Endodermal cell (in vitro differentiated cells): ENCODE data around the gene KDF1. TPM values are rescaled to one million over a fixed set of nuclear protein-coding genes. Genes with fewer than 3 reads are reported as not detected.

ENCODE experiments used
- DNase-seq: peaks from one replicate; pipeline ENCODE4 v3.0.0-alpha.2; 2017
- H3K27ac ChIP-seq: 2 replicates; pipeline ENCODE4 v1.5.1; 2013; ENCODE audit warnings: mild to moderate bottlenecking, low read depth, low read length, moderate library complexity
- H3K27me3 ChIP-seq: 2 replicates; pipeline ENCODE4 v1.6.1; 2013; ENCODE audit warnings: mild to moderate bottlenecking, low read length, moderate library complexity; ENCODE audit not compliant: insufficient read depth, control insufficient read depth, poor library complexity, severe bottlenecking
- H3K36me3 ChIP-seq: 2 replicates; pipeline ENCODE4 v1.7.0; 2013; ENCODE audit warnings: mild to moderate bottlenecking, low read length, moderate library complexity; ENCODE audit not compliant: control insufficient read depth, insufficient read depth
- H3K4me1 ChIP-seq: one replicate; pipeline ENCODE4 v1.7.0; 2013; ENCODE audit warnings: low read length; ENCODE audit not compliant: control insufficient read depth, insufficient read depth
- H3K4me3 ChIP-seq: 2 replicates; pipeline ENCODE4 v1.5.1; 2013; ENCODE audit warnings: mild to moderate bottlenecking, low read length, moderate library complexity
- H3K9ac ChIP-seq: 2 replicates; pipeline ENCODE4 v1.6.1; 2013; ENCODE audit warnings: mild to moderate bottlenecking, low read length, moderate library complexity; ENCODE audit not compliant: poor library complexity, severe bottlenecking; ENCODE audit errors: extremely low read depth
- H3K9me3 ChIP-seq: 2 replicates; pipeline ENCODE4 v1.6.1; 2013; ENCODE audit warnings: mild to moderate bottlenecking, low read length, moderate library complexity; ENCODE audit not compliant: control insufficient read depth
- H3K27ac Mint-ChIP-seq: 2 replicates; pipeline ENCODE4 v1.8.0; 2020; ENCODE audit warnings: mixed read lengths
- H3K27me3 Mint-ChIP-seq: 2 replicates; pipeline ENCODE4 v1.8.0; 2021; ENCODE audit warnings: mild to moderate bottlenecking, mixed read lengths; ENCODE audit not compliant: insufficient read depth
- H3K36me3 Mint-ChIP-seq: 2 replicates; pipeline ENCODE4 v1.8.0; 2020; ENCODE audit warnings: low read depth, mixed read lengths
- H3K4me1 Mint-ChIP-seq: 2 replicates; pipeline ENCODE4 v1.8.0; 2020; ENCODE audit warnings: mixed read lengths
- H3K4me3 Mint-ChIP-seq: 2 replicates; pipeline ENCODE4 v1.8.0; 2020; ENCODE audit warnings: mild to moderate bottlenecking, moderate library complexity, mixed read lengths
- H3K9me3 Mint-ChIP-seq: 2 replicates; pipeline ENCODE4 v1.8.0; 2020; ENCODE audit warnings: mild to moderate bottlenecking, mixed read lengths
- WGBS, 2 experiments: methylation state at CpG; one replicate each; pipeline versions ENCODE4 v1.1.5 to v1.1.7; 2013; ENCODE audit warnings: missing lambda C conversion rate in 2 of 2, mixed read lengths in 1 of 2; ENCODE audit not compliant: insufficient coverage in 1 of 2, insufficient read length in 1 of 2; 5-methylcytosine and 5-hydroxymethylcytosine counted together
- total RNA-seq, 2 donors: library from RNA; stranded (reverse); fragmentation: NEBNext Ultra II Directional in 1 of 2; extraction: Animal tissue kit (Norgen Biotek cat#: 25700) in 1 of 2; gene quantifications; 2 replicates in 1 of 2; 3 replicates in 1 of 2; pipeline ENCODE4 v1.2.1, GENCODE V29; 2021
- TF ChIP-seq, protein P1 (sequence below): fragments of 200-600 bp; sonication (generic); conservative IDR thresholded peaks from 2 replicates; pipeline ENCODE4 v1.5.0; 2021; ENCODE audit warnings: antibody characterized with exemption, mild to moderate bottlenecking

Gene KDF1
- total RNA-seq, 2 donors from 2014 or later, result 17.2 to 22.7 TPM

DNA sequence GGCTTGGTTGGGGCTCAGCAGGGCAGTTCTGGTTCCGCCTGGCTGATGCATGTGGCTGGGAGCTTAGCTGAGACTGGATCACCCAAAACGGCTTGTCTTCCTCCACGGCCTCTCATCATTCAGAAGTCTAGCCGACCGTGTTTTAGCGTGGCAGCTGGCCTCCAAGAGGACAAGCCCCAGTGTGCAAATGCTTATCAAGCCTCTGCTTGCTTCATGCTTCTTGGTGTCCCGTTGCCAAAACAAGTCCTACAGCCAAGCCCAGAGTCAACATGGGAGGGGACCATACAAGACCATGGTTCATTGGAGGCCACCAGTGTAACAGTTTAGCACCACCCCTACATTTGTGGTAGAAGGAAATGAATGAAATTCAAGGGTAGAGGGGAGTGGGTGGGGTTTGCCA, 10.5 kb upstream of the KDF1 start:
- H3K4me3 Mint-ChIP-seq, result no peak overlapping the region
- H3K36me3 Mint-ChIP-seq, result no peaks in the 10 kb centered on the region
- Histone ChIP-seq H3K4me1 (no peaks in the 10 kb centered on the region), H3K9ac (no peak overlapping the region), H3K27ac (no peak overlapping the region), H3K36me3 (no peaks in the 10 kb centered on the region), H3K9me3 (no peaks in the 10 kb centered on the region), H3K27me3 (no peaks in the 10 kb centered on the region), H3K4me3 (no peak overlapping the region)
- no peaks in the 10 kb centered on the region for H3K9me3 Mint-ChIP-seq
- no peak overlapping the region for H3K27ac Mint-ChIP-seq
- no peaks in the 10 kb centered on the region for H3K4me1 Mint-ChIP-seq
- 90% methylated on average over 7 of the region's 7 CpGs for WGBS, 2 experiments
- TF ChIP-seq, protein P1, sequence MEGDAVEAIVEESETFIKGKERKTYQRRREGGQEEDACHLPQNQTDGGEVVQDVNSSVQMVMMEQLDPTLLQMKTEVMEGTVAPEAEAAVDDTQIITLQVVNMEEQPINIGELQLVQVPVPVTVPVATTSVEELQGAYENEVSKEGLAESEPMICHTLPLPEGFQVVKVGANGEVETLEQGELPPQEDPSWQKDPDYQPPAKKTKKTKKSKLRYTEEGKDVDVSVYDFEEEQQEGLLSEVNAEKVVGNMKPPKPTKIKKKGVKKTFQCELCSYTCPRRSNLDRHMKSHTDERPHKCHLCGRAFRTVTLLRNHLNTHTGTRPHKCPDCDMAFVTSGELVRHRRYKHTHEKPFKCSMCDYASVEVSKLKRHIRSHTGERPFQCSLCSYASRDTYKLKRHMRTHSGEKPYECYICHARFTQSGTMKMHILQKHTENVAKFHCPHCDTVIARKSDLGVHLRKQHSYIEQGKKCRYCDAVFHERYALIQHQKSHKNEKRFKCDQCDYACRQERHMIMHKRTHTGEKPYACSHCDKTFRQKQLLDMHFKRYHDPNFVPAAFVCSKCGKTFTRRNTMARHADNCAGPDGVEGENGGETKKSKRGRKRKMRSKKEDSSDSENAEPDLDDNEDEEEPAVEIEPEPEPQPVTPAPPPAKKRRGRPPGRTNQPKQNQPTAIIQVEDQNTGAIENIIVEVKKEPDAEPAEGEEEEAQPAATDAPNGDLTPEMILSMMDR, result no peak
- peaks cover 1% of the 10 kb centered on the region for H3K27me3 Mint-ChIP-seq
- DNase-seq, result peak; percentile 38

DNA sequence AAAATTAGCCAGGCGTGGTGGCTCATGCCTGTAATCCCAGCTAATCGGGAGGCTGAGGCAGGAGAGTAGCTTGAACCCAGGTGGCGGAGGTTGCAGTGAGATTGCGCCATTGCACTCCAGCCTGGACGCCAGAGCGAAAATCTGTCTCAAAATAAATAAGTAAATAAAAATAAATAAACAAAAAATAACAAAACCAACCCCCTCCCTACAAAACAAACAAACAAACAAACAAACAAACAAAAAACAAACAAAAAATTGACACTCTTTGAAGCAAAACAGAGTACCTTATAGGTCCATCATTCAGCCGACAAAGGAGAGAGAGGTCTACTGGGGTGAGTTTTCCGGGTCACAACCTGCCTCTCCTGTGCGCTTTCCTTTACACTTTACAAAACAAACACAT, 5.4 kb upstream of the KDF1 start:
- Mint-ChIP-seq H3K27me3 (peaks cover 1% of the 10 kb centered on the region), H3K4me3 (no peak overlapping the region), H3K9me3 (no peaks in the 10 kb centered on the region), H3K36me3 (no peaks in the 10 kb centered on the region), H3K4me1 (peaks cover 9% of the 10 kb centered on the region), H3K27ac (no peak overlapping the region)
- Histone ChIP-seq H3K27me3 (peaks cover 19% of the 10 kb centered on the region), H3K4me1 (no peaks in the 10 kb centered on the region), H3K27ac (no peak overlapping the region), H3K9ac (no peak overlapping the region), H3K4me3 (no peak overlapping the region), H3K36me3 (no peaks in the 10 kb centered on the region), H3K9me3 (no peaks in the 10 kb centered on the region)
- TF ChIP-seq, protein P1, result no peak
- 92 to 94% methylated on average over 6 to 7 of the region's 9 CpGs for WGBS, 2 experiments
- DNase-seq, result no peak

DNA sequence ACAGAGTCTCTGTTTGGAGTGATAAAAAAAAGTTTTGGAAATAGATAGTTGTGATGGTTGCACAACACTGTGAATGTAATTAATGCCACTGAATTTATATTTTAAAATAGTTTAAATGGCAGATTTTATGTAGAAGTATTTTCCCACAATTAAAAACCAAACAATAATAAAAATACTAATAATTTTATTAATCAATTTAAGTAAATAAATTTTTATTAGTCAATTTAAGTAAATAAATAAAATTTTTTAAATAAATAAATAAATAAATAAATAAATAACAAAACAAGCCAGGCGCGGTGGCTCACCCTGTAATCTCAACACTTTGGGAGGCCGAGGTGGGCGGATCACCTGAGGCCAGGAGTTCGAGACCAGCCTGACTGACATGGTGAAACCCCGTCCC, 4.9 kb upstream of the KDF1 start:
- Histone ChIP-seq H3K27ac (no peak overlapping the region), H3K4me1 (no peaks in the 10 kb centered on the region), H3K9ac (no peak overlapping the region), H3K4me3 (no peak overlapping the region), H3K9me3 (no peaks in the 10 kb centered on the region), H3K36me3 (no peaks in the 10 kb centered on the region), H3K27me3 (peaks cover 21% of the 10 kb centered on the region)
- H3K36me3 Mint-ChIP-seq, result no peaks in the 10 kb centered on the region
- DNase-seq, result no peak
- TF ChIP-seq, protein P1, result no peak
- no peaks in the 10 kb centered on the region for H3K9me3 Mint-ChIP-seq
- no peak overlapping the region for H3K4me3 Mint-ChIP-seq
- no peak overlapping the region for H3K27ac Mint-ChIP-seq
- peaks cover 11% of the 10 kb centered on the region for H3K4me1 Mint-ChIP-seq
- H3K27me3 Mint-ChIP-seq, result peaks cover 1% of the 10 kb centered on the region
- WGBS, 2 experiments, result 94 to 95% methylated on average over 6 of the region's 6 CpGs
